Mammary epithelial cell (primary cell): ENCODE data around the gene SLC25A13.

ENCODE experiments used
- EZH2 ChIP-seq: IDR thresholded peaks from 2 replicates; pipeline ENCODE4 v1.6.1; 2012; ENCODE audit warnings: low read length, inconsistent platforms, borderline replicate concordance
- TF ChIP-seq, protein P1 (sequence below), 2 donors: IDR thresholded peaks in 1 of 2; conservative IDR thresholded peaks in 1 of 2; 2 replicates each; pipeline ENCODE4 v1.5.1; 2011 to 2012; ENCODE audit warnings: inconsistent platforms in 2 of 2, low read length in 2 of 2, mild to moderate bottlenecking in 2 of 2, control low read depth in 1 of 2, low read depth in 1 of 2; ENCODE audit not compliant: insufficient read depth in 1 of 2; ENCODE audit errors: extremely low read depth in 1 of 2

- TF ChIP-seq, protein P1, sequence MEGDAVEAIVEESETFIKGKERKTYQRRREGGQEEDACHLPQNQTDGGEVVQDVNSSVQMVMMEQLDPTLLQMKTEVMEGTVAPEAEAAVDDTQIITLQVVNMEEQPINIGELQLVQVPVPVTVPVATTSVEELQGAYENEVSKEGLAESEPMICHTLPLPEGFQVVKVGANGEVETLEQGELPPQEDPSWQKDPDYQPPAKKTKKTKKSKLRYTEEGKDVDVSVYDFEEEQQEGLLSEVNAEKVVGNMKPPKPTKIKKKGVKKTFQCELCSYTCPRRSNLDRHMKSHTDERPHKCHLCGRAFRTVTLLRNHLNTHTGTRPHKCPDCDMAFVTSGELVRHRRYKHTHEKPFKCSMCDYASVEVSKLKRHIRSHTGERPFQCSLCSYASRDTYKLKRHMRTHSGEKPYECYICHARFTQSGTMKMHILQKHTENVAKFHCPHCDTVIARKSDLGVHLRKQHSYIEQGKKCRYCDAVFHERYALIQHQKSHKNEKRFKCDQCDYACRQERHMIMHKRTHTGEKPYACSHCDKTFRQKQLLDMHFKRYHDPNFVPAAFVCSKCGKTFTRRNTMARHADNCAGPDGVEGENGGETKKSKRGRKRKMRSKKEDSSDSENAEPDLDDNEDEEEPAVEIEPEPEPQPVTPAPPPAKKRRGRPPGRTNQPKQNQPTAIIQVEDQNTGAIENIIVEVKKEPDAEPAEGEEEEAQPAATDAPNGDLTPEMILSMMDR (conservative IDR thresholded peaks at IDR 0.05 in 1 of 2, IDR thresholded peaks at IDR 0.05 in 1 of 2; ENCODE audit: extremely low read depth in 1 of 2, insufficient read depth in 1 of 2, low read depth in 1 of 2, low read length in 2 of 2): no peak
- TF ChIP-seq EZH2: no peak
These were observed 116.2 kb downstream of the SLC25A13 start for GRCh38 chr7:96205665-96206064.
